Mucosa of stomach (tissue), 1 donor: Measurements from ENCODE around the gene GIT2.

Source experiments
- H3K27me3 ChIP-seq: one replicate; pipeline ENCODE4 v1.7.0; 2013; ENCODE audit warnings: mild to moderate bottlenecking, low read length; ENCODE audit not compliant: control insufficient read depth, insufficient read depth
- H3K36me3 ChIP-seq: one replicate; pipeline ENCODE4 v1.7.0; 2013; ENCODE audit warnings: low read length; ENCODE audit not compliant: control insufficient read depth, insufficient read depth
- H3K4me1 ChIP-seq: one replicate; pipeline ENCODE4 v1.7.0; 2013; ENCODE audit warnings: mild to moderate bottlenecking, low read length; ENCODE audit not compliant: control insufficient read depth, insufficient read depth
- H3K4me3 ChIP-seq: one replicate; pipeline ENCODE4 v1.7.0; 2013; ENCODE audit warnings: low read length
- H3K9ac ChIP-seq: one replicate; pipeline ENCODE4 v1.7.0; 2013; ENCODE audit warnings: mild to moderate bottlenecking, low read length, moderate library complexity
- H3K9me3 ChIP-seq: one replicate; pipeline ENCODE4 v1.7.0; 2013; ENCODE audit warnings: mild to moderate bottlenecking, low read length, moderate library complexity; ENCODE audit not compliant: control insufficient read depth
- donor health status: Pancreatic carcinoma.

Gene GIT2

DNA sequence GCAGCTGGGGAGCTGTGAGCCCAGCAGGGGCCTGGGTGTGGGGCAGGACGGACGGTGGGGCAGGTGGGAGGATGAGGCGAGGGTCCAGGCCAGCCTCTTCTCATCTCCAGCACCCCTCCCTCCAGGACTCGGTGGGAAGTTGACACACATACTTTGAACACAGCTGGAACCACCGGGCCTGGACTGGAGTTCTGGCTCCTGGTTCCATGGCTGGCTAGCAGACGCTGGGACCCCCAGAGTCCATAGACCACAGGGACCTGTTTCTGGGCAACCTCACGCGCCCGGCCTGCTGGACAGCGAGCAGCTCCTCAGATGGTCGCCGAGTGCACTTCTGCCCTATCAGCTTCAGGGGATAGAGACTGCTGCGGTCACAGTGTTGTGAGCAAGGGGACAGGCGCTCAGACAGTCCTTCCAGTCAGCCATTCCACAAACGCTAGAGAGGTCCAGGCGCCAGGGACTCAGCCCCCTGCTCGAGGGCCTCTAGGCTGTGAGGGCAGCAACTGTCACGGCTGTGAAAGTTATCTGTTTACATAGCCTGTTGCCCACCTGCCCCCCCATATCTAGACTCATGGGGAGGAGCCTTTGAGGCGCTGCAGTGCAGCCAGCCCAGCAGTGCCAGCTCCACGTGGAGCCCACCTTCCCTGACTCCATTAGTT, 70.9 kb downstream of the GIT2 start:
- no peak overlapping the region for H3K4me3 ChIP-seq
- no peaks in the 10 kb centered on the region for H3K27me3 ChIP-seq
- H3K36me3 ChIP-seq: no peaks in the 10 kb centered on the region
- no peaks in the 10 kb centered on the region for H3K4me1 ChIP-seq
- H3K9me3 ChIP-seq: no peaks in the 10 kb centered on the region
- no peak overlapping the region for H3K9ac ChIP-seq

DNA sequence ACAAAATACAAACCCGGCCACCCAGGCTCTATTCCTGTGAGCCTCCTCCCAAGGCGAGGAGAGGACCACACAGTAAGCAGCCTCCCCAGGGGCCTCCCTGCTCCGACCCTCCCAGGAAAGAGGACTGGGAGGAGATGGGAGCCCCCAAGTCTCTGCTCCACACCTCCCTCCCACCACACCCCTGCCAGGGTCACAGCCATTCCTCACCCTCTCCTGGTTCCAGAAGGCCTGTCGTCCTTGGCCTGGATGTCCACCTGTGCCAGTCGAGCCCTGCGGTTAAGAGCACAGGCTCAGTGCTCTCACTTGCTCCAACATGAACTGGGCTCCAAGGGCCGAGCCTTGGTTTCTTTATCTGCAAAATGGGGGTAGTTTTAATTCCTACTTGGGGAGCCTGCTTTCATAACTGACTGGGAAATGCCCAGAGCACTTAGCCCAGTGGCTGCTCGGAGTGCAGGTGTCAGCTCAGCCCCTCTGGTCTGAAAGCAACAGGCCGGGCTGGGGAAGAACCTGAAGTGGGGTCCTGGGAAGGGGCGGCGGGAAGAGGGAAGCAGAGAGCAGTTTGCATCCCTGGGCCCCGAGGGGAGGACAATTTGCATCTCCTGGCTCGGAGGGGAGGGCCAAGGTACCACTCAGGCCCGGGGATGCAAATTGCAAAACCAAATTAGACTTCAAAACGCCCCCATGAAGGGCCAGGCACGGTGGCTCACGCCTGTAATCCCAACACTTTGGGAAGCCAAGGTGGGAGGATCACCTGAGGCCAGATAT, 72.5 kb downstream of the GIT2 start:
- no peaks in the 10 kb centered on the region for H3K9me3 ChIP-seq
- H3K27me3 ChIP-seq: no peaks in the 10 kb centered on the region
- H3K4me3 ChIP-seq: no peak overlapping the region
- no peaks in the 10 kb centered on the region for H3K36me3 ChIP-seq
- H3K4me1 ChIP-seq: no peaks in the 10 kb centered on the region
- no peak overlapping the region for H3K9ac ChIP-seq

DNA sequence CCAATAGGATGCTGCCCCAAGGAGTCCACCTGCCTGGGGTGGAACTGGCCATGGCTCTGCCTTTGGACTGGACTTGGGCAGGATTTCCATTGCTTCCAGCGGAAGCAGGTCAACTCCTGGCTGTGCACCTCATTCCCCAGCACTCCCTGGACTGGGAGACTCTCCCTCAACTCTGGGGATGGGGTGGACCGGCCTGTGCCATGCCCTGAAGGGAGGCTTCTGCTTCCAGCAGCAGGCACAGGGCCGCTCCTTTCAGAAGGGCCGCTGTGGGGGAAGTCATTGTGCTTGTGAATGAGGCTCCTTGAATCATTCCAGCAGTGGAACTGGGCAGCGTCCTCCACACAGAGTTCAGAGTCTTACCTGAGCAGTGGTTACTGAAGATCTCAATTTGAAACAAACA, 73.1 kb downstream of the GIT2 start:
- no peak overlapping the region for H3K9ac ChIP-seq
- H3K36me3 ChIP-seq: no peaks in the 10 kb centered on the region

DNA sequence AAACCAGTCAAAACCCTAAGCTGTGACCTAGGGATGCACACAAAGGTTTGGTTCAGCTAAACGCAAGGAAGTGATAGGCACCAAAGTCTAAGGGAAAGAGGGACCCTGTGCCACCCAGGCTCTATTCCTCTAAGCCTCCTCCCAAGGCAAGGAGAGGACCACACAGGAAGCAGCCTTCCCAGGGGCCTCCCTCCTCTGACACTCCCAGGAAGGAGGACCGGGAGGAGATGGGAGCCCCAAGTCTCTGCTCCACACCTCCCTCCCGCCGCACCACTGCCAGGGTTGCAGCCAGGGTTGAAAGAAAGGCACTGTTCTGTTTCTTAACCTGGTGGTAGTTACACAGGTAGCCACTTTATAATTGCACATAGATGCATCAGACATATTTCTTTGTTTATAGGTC, 74.2 kb downstream of the GIT2 start:
- Histone ChIP-seq H3K4me1 (no peaks in the 10 kb centered on the region), H3K9ac (no peak overlapping the region), H3K27me3 (no peaks in the 10 kb centered on the region), H3K36me3 (no peaks in the 10 kb centered on the region), H3K9me3 (no peaks in the 10 kb centered on the region), H3K4me3 (no peak overlapping the region)

More for the DNA sequence above, 73.1 kb downstream of the GIT2 start:
- no peak overlapping the region for H3K4me3 ChIP-seq
- no peaks in the 10 kb centered on the region for H3K4me1 ChIP-seq
- no peaks in the 10 kb centered on the region for H3K27me3 ChIP-seq
- no peaks in the 10 kb centered on the region for H3K9me3 ChIP-seq

DNA sequence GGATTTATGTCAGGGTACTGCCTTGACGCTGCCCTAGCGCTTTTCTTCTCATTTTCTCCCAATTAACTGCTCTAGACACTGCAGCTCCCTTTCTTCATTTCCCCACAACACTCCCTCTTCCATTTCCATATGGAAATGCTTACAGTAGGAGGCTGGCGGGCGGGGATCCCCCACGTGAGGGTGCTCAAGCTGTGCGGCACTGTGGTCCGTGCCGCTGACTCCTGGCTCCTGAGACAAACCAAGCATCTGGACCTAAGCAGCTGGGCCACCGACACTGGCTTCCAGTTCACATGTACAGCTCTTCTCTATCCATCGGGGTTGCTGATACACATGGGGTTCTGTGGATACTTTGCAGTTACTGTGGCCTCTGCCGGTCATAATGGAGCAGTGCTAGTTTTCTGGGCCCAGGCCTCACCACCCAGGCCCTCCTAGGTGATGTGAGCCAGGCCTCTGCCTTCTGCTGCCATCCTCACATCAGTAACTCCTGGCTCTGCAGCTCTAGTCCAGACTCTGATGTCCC, 75.8 kb downstream of the GIT2 start:
- no peaks in the 10 kb centered on the region for H3K27me3 ChIP-seq
- no peak overlapping the region for H3K4me3 ChIP-seq
- no peak overlapping the region for H3K9ac ChIP-seq
- no peaks in the 10 kb centered on the region for H3K4me1 ChIP-seq
- no peaks in the 10 kb centered on the region for H3K36me3 ChIP-seq
- H3K9me3 ChIP-seq: no peaks in the 10 kb centered on the region

DNA sequence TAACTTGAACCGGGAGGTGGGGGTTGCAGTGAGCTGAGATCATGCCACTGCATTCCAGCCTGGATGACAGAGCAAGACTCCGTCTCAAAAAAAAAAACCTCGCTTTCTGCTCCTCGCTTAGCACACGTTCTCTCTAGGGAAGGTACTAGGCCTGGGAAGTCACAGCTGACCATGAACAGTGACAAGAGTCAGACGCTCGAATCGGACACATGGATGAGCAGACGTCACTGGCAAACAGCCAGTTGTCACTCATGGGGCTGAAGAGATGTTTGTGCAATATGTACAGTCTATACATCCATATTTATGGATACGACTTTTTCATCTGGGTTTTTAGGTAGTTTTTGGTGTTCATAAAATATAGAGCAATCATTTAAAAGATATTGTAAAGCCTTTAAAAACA, 76.7 kb downstream of the GIT2 start:
- Histone ChIP-seq H3K36me3 (peaks cover 7% of the 10 kb centered on the region), H3K4me3 (no peak overlapping the region), H3K9me3 (no peaks in the 10 kb centered on the region), H3K4me1 (no peaks in the 10 kb centered on the region), H3K9ac (no peak overlapping the region), H3K27me3 (no peaks in the 10 kb centered on the region)

DNA sequence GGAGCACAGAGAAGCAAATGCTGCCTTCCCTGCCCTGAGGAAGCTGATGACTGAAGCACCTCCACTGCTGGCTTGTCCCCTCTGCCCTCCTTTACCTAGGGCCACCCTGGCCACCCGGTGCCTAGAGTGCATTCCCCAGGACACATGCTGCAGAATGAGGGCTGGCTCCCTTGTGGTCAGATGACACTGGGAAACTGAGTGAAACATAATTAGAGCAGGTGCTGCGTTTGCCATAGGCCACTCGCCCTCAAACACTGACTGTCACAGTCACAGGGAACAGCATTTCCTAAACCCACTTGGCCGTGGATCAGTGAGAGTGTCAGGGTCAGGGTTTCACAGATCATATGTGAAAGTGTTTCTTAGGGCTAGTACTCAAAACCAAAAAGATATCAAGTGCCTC, 80.1 kb downstream of the GIT2 start:
- Histone ChIP-seq H3K9ac (no peak overlapping the region), H3K4me1 (no peaks in the 10 kb centered on the region), H3K4me3 (no peak overlapping the region), H3K9me3 (no peaks in the 10 kb centered on the region), H3K36me3 (peaks cover 11% of the 10 kb centered on the region), H3K27me3 (no peaks in the 10 kb centered on the region)

DNA sequence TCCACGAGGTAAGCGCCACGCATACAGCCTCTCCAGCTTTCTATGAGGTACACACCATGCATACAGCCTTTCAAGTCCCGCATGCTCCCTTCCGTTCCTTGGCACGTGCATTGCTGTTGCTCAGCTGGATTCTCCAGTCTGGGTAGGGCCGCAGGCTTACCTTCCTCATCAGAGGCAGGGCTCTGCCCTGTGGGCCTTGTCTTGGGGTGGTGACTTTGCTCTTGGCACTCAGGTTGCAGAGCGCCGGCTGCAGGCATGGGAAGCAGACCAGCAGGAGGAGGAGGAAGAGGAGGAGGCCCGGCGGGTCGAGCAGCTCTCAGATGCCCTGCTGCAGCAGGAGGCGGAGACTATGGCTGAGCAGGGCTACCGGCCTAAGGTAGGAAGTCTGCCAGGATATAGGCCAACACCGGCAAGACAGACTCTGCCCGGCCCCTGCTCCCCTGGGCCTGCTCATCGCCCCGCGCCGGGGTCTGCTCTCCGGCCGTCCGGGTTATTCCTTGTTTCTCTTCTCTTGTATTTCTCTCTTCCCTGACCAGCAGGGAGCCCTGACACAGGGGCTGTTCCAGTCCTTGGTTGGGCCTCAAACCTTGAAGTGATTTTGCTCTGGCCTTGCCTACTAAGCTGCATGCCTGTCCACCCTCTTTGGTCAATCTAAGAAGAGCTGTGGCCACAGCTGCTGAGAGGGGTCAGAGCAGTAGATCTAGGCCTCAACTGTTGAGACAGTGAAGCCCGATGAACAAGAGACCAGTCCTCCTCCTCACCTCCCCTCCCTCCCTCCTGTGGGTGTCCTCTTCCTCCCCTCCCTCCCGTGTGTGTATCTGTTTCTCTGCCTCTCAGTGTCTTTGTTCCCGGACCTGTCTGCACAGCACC, 80.8 kb downstream of the GIT2 start:
- Histone ChIP-seq H3K27me3 (no peaks in the 10 kb centered on the region), H3K9me3 (no peaks in the 10 kb centered on the region), H3K4me3 (no peak overlapping the region), H3K36me3 (peaks cover 11% of the 10 kb centered on the region), H3K4me1 (no peaks in the 10 kb centered on the region), H3K9ac (no peak overlapping the region)

DNA sequence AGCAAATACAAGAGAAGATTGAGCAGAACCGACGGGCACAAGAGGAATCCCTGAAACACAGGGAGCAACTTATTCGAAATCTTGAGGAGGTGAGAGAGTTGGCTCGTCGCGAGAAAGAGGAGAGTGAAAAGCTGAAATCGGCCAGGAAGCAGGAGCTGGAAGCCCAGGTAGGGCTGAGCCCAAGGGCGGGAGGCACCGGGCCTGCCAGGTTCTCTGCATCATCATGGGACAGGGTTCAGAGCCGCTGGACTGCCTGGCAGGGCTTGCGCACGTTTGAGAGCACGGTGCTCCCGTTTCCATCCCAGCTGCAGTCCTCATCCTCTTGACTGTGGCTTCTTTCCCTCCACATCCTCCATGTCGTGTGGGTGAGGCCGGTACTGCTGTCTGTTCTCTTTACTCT, 81.7 kb downstream of the GIT2 start:
- peaks cover 11% of the 10 kb centered on the region for H3K36me3 ChIP-seq

DNA sequence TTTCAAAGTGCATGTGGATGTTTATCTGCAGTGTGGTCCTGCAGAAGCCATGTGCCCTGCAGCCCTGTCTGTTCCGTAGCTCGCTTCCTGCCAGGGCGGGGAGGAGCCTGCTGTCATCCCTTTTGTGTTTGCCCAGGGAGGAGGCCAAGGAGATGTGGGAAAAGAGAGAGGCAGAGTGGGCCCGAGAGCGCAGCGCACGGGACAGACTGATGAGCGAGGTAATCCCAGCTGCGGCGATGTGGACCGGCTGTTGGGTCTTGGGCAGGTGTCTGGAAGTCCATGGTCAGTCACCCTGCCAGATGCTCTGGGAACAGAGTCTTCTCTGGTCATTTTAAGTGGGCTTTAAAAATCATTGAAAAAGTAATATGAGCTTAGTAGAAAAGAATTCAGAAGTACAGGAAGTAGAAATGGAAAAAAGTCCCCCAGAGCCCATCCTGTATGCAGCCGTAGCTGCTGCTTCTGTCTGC, 83.3 kb downstream of the GIT2 start:
- peaks cover 18% of the 10 kb centered on the region for H3K36me3 ChIP-seq
- H3K9me3 ChIP-seq: no peaks in the 10 kb centered on the region
- H3K9ac ChIP-seq: no peak overlapping the region
- H3K4me3 ChIP-seq: no peak overlapping the region
- no peaks in the 10 kb centered on the region for H3K4me1 ChIP-seq
- H3K27me3 ChIP-seq: no peaks in the 10 kb centered on the region

More for the DNA sequence above, 81.7 kb downstream of the GIT2 start:
- no peaks in the 10 kb centered on the region for H3K4me1 ChIP-seq
- H3K27me3 ChIP-seq: no peaks in the 10 kb centered on the region
- H3K9ac ChIP-seq: no peak overlapping the region
- H3K4me3 ChIP-seq: no peak overlapping the region
- no peaks in the 10 kb centered on the region for H3K9me3 ChIP-seq

DNA sequence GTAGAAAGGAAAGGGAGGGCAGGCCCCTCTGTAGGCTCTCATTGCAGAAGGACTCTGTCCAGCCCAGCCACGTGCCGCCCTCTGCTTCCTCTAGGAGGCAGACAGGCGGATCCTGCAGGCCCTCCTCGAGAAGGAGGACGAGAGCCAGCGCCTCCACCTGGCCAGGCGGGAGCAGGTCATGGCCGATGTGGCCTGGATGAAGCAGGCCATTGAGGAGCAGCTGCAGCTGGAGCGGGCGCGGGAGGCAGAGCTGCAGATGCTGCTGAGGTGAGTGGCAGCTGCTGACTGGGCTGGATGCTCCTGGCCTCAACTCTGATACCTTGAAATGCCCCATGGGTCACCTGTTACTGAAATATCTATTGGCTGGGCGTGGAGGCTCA, 85.2 kb downstream of the GIT2 start:
- Histone ChIP-seq H3K4me3 (no peak overlapping the region), H3K36me3 (peaks cover 24% of the 10 kb centered on the region), H3K4me1 (no peaks in the 10 kb centered on the region)

More for the DNA sequence above, 85.2 kb downstream of the GIT2 start:
- Histone ChIP-seq H3K9ac (no peak overlapping the region), H3K9me3 (no peaks in the 10 kb centered on the region), H3K27me3 (no peaks in the 10 kb centered on the region)
